UCSD-AML1 (cell line): ENCODE results near the gene TMPRSS11F.
"Not testable (repeated sequence)": the region's sequence is repeated elsewhere in the genome, so short reads cannot be mapped to it uniquely, and the experiment has no call there.

Source experiments
- DNase-seq: peaks from one replicate; lab custom pipeline; 2025; ENCODE audit not compliant: unreplicated experiment; lab: John Stamatoyannopoulos, UW

The TMPRSS11F gene

DNA sequence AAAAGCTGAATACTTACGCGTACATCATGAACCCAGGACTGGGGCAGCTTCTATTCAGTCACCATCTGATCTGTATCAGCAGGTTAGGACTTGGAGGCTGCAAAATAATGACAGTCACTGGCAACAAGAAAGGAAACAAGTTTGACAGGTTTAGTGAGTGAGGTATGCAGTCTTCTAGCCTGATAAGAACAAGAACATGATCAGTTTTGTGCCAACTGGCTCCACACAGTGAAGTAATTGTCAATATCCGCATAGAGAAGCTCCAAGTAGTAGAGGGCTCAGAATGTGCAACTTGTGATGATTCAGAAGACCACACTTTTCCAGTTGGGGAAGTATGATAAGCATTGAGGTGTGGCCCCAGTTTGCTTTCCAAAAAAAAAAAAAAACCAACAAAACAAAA lies at the start of gene TMPRSS11F:
TMPRSS11F (minus strand) TSS at position 77 of the 400 bp plus-strand sequence; CDS start at position 28, 49 bp downstream.
- no peak for DNase-seq

GRCh38 chr4:68176904-68177303 lies 47.2 kb upstream of the TMPRSS11F start:
- DNase-seq = no peak

DNA sequence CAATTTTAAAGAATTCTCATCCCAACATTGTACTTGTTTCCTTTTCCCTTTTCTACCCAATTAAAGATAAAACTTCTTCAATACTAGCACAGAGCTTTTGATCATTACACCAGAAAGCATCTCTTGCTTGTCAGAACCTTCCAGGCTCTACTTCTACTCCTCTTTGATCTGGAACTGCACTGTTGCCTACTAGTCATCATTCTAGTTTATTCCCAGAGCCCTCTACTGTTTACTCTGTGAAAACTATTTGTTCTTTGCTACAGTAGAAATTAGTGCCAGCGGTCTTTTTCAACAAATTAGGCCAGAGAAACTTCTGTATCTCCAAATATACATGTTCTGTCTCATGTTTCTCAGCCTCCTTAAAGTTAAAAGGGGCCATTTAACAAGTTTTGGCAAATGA lies 46.8 kb upstream of the TMPRSS11F start:
- DNase-seq = no peak

DNA sequence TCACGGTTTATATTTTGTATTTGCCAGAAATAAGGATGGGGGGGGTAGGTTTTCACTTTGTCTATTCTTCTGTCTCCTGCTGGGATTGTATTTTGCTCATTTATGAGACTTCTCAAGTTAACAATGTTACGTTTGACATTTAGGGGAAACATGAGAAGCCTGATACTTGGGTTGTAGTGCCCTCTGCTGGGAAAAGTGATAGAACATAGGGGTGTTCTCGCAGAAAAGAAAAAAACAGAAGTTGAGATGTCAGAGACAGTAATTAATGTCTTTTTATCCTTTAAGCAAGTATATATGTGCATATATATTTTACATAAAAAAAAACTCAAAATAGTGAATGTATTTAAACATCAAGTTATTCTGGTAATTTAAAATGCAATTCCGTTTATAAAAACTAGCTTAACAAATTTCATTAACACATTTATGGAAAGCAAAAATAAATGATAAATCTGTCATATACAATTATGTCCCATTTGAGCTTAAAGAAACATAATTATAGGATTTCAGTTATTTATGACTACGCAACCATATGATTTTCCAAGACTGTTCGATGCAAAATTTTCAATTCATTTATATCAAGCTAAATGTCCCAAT lies 46.0 kb upstream of the TMPRSS11F start:
- no peak for DNase-seq

DNA sequence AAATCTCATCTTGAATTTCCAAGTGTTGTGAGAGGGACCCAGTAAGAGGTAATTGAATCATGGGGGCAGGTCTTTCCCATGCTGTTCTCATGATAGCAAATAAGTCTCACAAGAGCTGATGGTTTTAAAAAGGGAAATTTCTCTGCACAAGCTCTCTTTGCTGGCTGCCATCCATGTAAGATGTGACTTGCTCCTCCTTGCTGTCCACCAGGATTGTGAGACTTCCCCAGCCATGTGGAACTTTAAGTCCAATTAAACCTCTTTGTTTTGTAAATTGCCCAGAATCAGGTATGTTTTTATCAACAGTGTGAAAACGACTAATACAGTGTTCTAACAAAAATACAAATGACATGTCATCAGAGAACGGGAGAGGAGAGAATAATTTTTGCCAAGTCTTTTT lies 44.7 kb upstream of the TMPRSS11F start:
- not testable (repeated sequence) for DNase-seq

DNA sequence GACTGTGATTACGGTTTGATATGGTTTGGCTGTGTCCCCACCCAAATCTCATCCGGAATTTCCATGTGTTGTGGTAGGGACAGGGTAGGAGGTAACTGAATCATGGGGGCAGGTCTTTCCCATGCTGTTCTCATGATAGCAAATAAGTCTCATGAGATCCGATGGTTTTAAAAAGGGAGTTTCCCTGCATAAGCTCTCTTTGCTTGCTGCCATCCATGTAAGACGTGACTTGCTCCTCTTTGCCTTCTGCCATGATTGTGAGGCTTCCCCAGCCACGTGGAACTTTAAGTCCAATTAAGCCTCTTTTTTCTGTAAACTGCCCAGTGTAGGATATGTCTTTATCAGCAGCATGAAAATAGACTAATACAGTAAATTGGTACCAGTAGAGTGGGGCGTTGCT lies 42.5 kb upstream of the TMPRSS11F start:
- DNase-seq = not testable (repeated sequence)

DNA sequence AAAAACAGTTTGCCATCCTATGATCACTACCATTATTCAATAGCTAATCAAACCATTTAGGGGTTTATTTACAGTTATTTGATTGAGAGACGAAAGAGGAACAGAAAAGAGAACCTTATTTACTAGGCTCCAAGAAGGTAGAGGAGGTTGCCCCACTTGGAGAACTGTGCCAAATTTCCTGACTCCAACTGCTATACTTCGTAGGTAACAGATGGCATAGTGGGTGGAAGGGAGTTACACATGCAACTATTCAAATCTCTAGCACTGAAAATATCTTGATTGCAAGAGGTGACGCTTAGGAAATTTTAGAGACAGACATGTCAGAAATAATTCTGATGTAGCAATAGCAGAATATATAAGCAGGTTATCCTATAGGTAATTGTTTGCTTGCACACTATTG lies 38.0 kb upstream of the TMPRSS11F start:
- DNase-seq = no peak

- DNase-seq = no peak
Measured at GRCh38 chr4:68167166-68167565, 37.5 kb upstream of the TMPRSS11F start.

GRCh38 chr4:68163754-68164153 lies 34.1 kb upstream of the TMPRSS11F start:
- DNase-seq = no peak

GRCh38 chr4:68162196-68162595 lies 32.5 kb upstream of the TMPRSS11F start:
- DNase-seq = no peak

DNA sequence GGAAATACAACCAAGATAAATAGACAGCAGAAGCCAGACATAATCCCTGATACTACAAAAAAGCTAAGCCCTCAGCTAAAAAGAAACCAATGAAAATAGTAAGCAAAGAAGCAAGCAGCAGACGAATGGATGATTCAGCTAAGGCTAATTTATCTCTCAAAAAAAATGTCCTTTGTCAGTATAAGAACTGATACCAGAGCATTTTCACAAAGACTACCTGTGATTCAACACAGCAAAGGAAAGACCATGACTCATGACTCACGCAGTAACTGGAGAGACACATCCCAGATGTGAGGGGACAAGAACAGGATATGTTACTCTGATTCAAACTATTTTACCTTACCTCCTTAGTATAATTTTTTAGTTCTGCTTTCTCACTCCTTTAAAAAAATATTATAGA lies 22.7 kb upstream of the TMPRSS11F start:
- no peak for DNase-seq

- no peak for DNase-seq
Measured at GRCh38 chr4:68148800-68149685, 19.4 kb upstream of the TMPRSS11F start.

DNA sequence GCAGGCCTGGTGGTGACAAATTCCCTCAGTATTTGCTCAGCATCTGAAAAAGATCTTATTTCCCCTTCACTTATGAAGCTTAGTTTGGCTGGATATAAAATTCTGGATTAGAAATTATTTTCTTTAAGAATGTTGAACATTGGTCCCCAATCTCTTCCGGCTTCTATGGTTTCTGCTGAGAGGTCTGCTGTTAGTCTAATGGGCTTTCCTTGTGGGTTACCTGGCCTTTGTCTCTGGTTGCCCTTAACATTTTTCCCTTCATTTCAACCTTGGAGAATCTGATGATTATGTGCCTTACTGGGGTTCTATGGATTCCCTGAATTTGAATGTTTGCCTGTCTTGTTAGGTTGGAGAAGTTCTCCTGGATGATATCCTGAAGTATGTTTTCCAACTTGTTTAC lies 17.4 kb upstream of the TMPRSS11F start:
- DNase-seq = no peak

- no peak for DNase-seq
Measured at GRCh38 chr4:68145261-68145660, 15.6 kb upstream of the TMPRSS11F start.

DNA sequence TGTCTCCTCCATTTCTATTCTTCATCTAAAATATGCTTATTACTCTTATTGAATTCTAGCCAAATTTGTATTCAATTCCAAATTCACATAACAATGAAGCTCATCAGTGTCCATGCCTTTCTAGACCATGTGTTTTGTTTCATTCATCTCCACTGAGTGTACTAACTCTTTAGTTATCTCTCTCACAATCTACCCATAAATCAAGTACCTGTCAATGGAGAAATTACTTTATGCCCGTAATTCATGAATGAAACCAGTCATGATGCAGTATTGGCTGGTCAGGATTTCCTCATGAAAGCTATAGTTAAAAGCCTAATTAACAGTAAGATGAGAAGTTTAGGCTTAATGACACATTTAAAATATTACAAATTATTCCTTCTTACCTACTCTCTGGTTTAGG lies 12.2 kb upstream of the TMPRSS11F start:
- no peak for DNase-seq

GRCh38 chr4:68132342-68132741 lies 2.7 kb upstream of the TMPRSS11F start:
- DNase-seq = no peak

DNA sequence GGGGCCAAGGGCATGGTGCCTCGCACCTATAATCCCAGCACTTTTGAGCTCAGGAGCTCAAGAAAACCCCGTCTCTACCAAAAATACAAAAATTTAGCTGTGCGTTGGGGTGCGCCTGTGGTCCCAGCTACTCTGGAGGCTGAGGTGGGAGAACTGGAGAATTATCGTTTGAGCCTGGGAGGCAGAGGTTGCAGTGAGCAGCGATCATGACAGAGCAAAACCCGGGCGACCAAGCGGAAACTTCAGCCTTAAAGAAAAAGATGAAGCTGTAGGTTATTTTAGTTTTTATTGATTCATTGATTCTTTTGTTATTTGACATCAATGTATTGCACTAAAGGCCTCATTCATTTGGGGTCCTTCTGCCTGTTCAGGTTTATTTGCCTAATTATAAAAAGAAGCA lies 5.4 kb downstream of the TMPRSS11F start:
- DNase-seq = no peak

- DNase-seq = no peak
Measured at GRCh38 chr4:68123525-68123924, 6.1 kb downstream of the TMPRSS11F start.

- no peak for DNase-seq
Measured at GRCh38 chr4:68119921-68120320, 9.7 kb downstream of the TMPRSS11F start.

DNA sequence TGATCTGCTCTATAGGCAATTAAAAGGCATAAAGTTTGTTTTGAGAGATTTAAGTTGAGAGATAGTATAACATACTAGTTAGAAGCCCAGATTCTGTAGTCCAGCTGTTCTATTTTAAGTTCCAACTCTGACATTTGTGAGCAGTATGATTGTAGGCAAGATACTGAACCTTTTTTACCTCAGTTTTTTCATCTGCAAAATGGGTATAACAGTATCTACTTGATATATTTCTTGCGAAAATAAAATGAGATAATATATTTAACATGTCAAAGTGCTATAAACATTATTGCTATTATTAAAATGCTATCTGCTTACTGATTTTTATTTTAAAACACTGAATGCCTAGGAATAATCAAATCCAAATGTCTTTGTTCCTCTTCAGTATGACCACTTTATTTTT lies 19.2 kb downstream of the TMPRSS11F start:
- no peak for DNase-seq

- DNase-seq = no peak
Measured at GRCh38 chr4:68109868-68110267, 19.8 kb downstream of the TMPRSS11F start.

DNA sequence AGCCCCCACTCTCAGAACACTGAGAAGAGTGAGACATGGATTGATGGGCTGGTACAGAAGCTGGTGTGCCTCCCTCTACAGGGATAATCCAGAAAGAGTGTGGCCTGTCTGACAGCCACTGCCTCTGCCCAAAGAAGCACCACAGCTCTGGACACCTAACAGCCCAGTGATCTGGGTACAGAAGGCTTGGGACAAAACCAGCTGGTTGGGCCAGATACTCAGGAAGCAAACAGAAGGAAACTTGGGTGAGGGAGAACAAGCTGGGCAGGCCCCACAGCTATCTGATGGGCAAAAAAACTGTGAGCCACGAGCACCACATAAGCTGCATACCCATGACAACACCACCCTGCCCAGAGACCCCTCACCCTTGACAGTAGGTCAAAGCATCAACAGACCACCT lies 46.9 kb downstream of the TMPRSS11F start:
- no peak for DNase-seq

- DNase-seq = no peak
Measured at GRCh38 chr4:68079928-68080327, 49.7 kb downstream of the TMPRSS11F start.
